Esophagus muscularis mucosa (tissue), 4 donors: ENCODE measurements around the gene TRPM7.

Experiments
- CTCF ChIP-seq, 3 experiments: fragments of 200-600 bp in 2 of 3; fragments of 450-650 bp in 1 of 3; sonication (generic) in 2 of 3; IDR thresholded peaks; one replicate each; pipeline ENCODE4 v1.5.1; 2017 to 2019; ENCODE audit warnings: antibody characterized with exemption in 3 of 3, mild to moderate bottlenecking in 2 of 3, moderate library complexity in 1 of 3
- EP300 ChIP-seq: sonication (generic); formaldehyde crosslinking; IDR thresholded peaks from one replicate; pipeline ENCODE4 v1.6.1; 2017; ENCODE audit warnings: antibody characterized with exemption
- POLR2A ChIP-seq: fragments of 450-650 bp; IDR thresholded peaks from one replicate; pipeline ENCODE4 v1.6.1; 2017; ENCODE audit warnings: antibody characterized with exemption, moderate library complexity, mild to moderate bottlenecking, low read depth
- POLR2AphosphoS5 ChIP-seq, 2 donors: sonication (generic); formaldehyde crosslinking; IDR thresholded peaks; one replicate each; pipeline ENCODE4 v1.6.1; 2017; ENCODE audit warnings: antibody characterized with exemption in 2 of 2

- TF ChIP-seq CTCF (IDR thresholded peaks at IDR 0.05) (no peak), POLR2A (no peak), EP300 (no peak), POLR2AphosphoS5 (IDR thresholded peaks at IDR 0.05) (no peak)
These were observed 129.8 kb downstream of the TRPM7 start for GRCh38 chr15:50556642-50557371.
